GM23338 (cell line): Measurements from ENCODE around the gene ARAP1. TPM values are rescaled to one million over a fixed set of nuclear protein-coding genes. Genes with fewer than 3 reads are reported as not detected.

Experiments used
- ATAC-seq: fragments of 200-7000 bp; cut with Tn5 transposase; 3 replicates; pipeline ENCODE4 v1.9.1; 2020
- DNase-seq: peaks from one replicate; pipeline ENCODE4 v3.0.0-alpha.2; 2015; ENCODE audit warnings: low spot score
- H2AFZ ChIP-seq: fragments of 200-600 bp; sonication (generic); 2 replicates; pipeline ENCODE4 v1.8.0; 2016; ENCODE audit warnings: antibody characterized with exemption, mild to moderate bottlenecking, moderate library complexity
- H3F3A ChIP-seq: fragments of 200-600 bp; sonication (generic); replicated peaks from 2 replicates; pipeline ENCODE4 v1.8.0; 2017; ENCODE audit warnings: antibody characterized with exemption, mixed run types, low read depth
- H3K27ac ChIP-seq: fragments of 200-600 bp; sonication (generic); 2 replicates; pipeline ENCODE4 v1.6.1; 2016; ENCODE audit warnings: low read depth
- H3K27me3 ChIP-seq: fragments of 200-600 bp; sonication (generic); 2 replicates; pipeline ENCODE4 v1.8.0; 2016; ENCODE audit warnings: mild to moderate bottlenecking, mixed run types, moderate library complexity; ENCODE audit not compliant: insufficient read depth
- H3K36me3 ChIP-seq: fragments of 200-600 bp; sonication (generic); 2 replicates; pipeline ENCODE4 v1.8.0; 2016; ENCODE audit warnings: mild to moderate bottlenecking; ENCODE audit not compliant: insufficient read depth
- H3K4me1 ChIP-seq: fragments of 200-600 bp; sonication (generic); 2 replicates; pipeline ENCODE4 v1.8.0; 2016; ENCODE audit warnings: mild to moderate bottlenecking, moderate library complexity; ENCODE audit not compliant: insufficient read depth
- H3K4me2 ChIP-seq: fragments of 200-600 bp; sonication (generic); 2 replicates; pipeline ENCODE4 v1.7.1; 2017; ENCODE audit warnings: mixed run types
- H3K4me3 ChIP-seq: fragments of 200-600 bp; sonication (generic); 2 replicates; pipeline ENCODE4 v1.6.1; 2016; ENCODE audit warnings: mixed run types
- H3K79me2 ChIP-seq: fragments of 200-600 bp; sonication (generic); replicated peaks from 2 replicates; pipeline ENCODE4 v1.8.0; 2017; ENCODE audit warnings: mild to moderate bottlenecking; ENCODE audit not compliant: insufficient read depth
- H3K9me2 ChIP-seq: fragments of 200-600 bp; sonication (generic); 2 replicates; pipeline ENCODE4 v1.8.0; 2017; ENCODE audit not compliant: insufficient read depth
- H4K20me1 ChIP-seq: fragments of 200-600 bp; sonication (generic); replicated peaks from 2 replicates; pipeline ENCODE4 v1.8.0; 2017; ENCODE audit warnings: mild to moderate bottlenecking; ENCODE audit not compliant: insufficient read depth
- H3K27ac Mint-ChIP-seq: 2 replicates; pipeline ENCODE4 v1.8.0; 2020; ENCODE audit warnings: inconsistent platforms, mild to moderate bottlenecking, moderate library complexity, mixed read lengths
- H3K27me3 Mint-ChIP-seq: 3 replicates; pipeline ENCODE4 v1.8.0; 2022; ENCODE audit warnings: low read depth, mild to moderate bottlenecking, moderate library complexity, mixed read lengths, inconsistent platforms; ENCODE audit not compliant: insufficient read depth, poor library complexity
- H3K36me3 Mint-ChIP-seq: 3 replicates; pipeline ENCODE4 v1.8.0; 2021; ENCODE audit warnings: low read depth, mild to moderate bottlenecking, inconsistent platforms, moderate library complexity, mixed read lengths
- H3K4me1 Mint-ChIP-seq: 3 replicates; pipeline ENCODE4 v1.8.0; 2020; ENCODE audit warnings: mild to moderate bottlenecking, inconsistent platforms, mixed read lengths
- H3K4me3 Mint-ChIP-seq: 3 replicates; pipeline ENCODE4 v1.8.0; 2021; ENCODE audit warnings: moderate library complexity, mild to moderate bottlenecking, inconsistent platforms, mixed read lengths
- H3K9me3 Mint-ChIP-seq: 3 replicates; pipeline ENCODE4 v1.8.0; 2020; ENCODE audit warnings: moderate library complexity, mild to moderate bottlenecking, inconsistent platforms, mixed read lengths
- CREB1 ChIP-seq: fragments of 250-450 bp; sonication (Bioruptor Pico); IDR thresholded peaks from 2 replicates; pipeline ENCODE4 v1.5.0; 2020; ENCODE audit warnings: low read depth, mild to moderate bottlenecking, moderate library complexity
- CTCF ChIP-seq, 2 experiments: fragments of 200-600 bp in 1 of 2; sonication (generic) in 1 of 2; conservative IDR thresholded peaks; 2 replicates each; pipeline versions ENCODE4 v1.5.1 to v1.6.1; 2016 to 2017; ENCODE audit warnings: antibody characterized with exemption in 2 of 2, low read depth in 2 of 2, mild to moderate bottlenecking in 2 of 2, moderate library complexity in 1 of 2
- ETS1 ChIP-seq: IDR thresholded peaks from 2 replicates; pipeline ENCODE4 v1.6.1; 2016; ENCODE audit warnings: antibody characterized with exemption
- EZH2 ChIP-seq: fragments of 200-600 bp; sonication (generic); IDR thresholded peaks from one replicate; pipeline ENCODE4 v1.8.0; 2017; ENCODE audit warnings: antibody characterized with exemption, mild to moderate bottlenecking, low read depth; ENCODE audit not compliant: unreplicated experiment
- EZH2phosphoT487 ChIP-seq: fragments of 200-600 bp; sonication (generic); IDR thresholded peaks from one replicate; pipeline ENCODE4 v1.8.1; 2018; ENCODE audit warnings: antibody characterized with exemption; ENCODE audit not compliant: unreplicated experiment
- JUNB ChIP-seq: IDR thresholded peaks from one replicate; pipeline ENCODE4 v1.6.1; 2016; ENCODE audit warnings: antibody characterized with exemption; ENCODE audit not compliant: unreplicated experiment
- NANOG ChIP-seq: IDR thresholded peaks from 2 replicates; pipeline ENCODE4 v1.6.1; 2016; ENCODE audit warnings: antibody characterized with exemption, borderline replicate concordance
- POLR2AphosphoS5 ChIP-seq: IDR thresholded peaks from 2 replicates; pipeline ENCODE4 v1.6.1; 2016; ENCODE audit warnings: antibody characterized with exemption, low read depth
- REST ChIP-seq: IDR thresholded peaks from one replicate; pipeline ENCODE4 v1.6.1; 2018; ENCODE audit warnings: antibody characterized with exemption; ENCODE audit not compliant: unreplicated experiment
- STAT1 ChIP-seq: IDR thresholded peaks from one replicate; pipeline ENCODE4 v1.6.1; 2016; ENCODE audit warnings: antibody characterized with exemption; ENCODE audit not compliant: unreplicated experiment
- ZNF114 ChIP-seq: fragments of 250-450 bp; sonication (Bioruptor Pico); IDR thresholded peaks from 2 replicates; pipeline ENCODE4 v1.5.0; 2020; ENCODE audit warnings: mild to moderate bottlenecking, moderate library complexity
- polyA plus RNA-seq: library from polyadenylated mRNA; unstranded; fragments of >200 nt; fragmentation: Nextera tagmentation; extraction: Ambion mirVana; gene quantifications from 2 replicates; pipeline ENCODE4 v1.2.1, GENCODE V29; 2016
- total RNA-seq: library from RNA; depleted of rRNA; stranded (reverse); fragments of >200 nt; shearing (Covaris generic); gene quantifications from 2 replicates; pipeline ENCODE4 v1.2.3, GENCODE V29; 2014

ARAP1 gene
- total and polyA plus RNA-seq, 2 experiments from 2014 or later: 24.5 to 116 TPM

- no peak for TF ChIP-seq CTCF (conservative IDR thresholded peaks at IDR 0.05; ENCODE audit: low read depth in 2 of 2)
- TF ChIP-seq JUNB: no peak
- no peak for TF ChIP-seq CREB1
- TF ChIP-seq ETS1: no peak
- no peak for TF ChIP-seq ZNF114 (CRISPR knock-in tag)
Measured at GRCh38 chr11:72737336-72737735, 14.9 kb downstream of the ARAP1 start (continued).

- DNase-seq (no peak), ATAC-seq (no peak; the same call in 2 of the 3 replicates)
- peaks cover 14% of the 10 kb centered on the region for H3K36me3 Mint-ChIP-seq
- H3K27me3 Mint-ChIP-seq: peaks cover 9% of the 10 kb centered on the region
- Histone ChIP-seq H3K4me2 (0 out of 2 replicates have a peak overlapping the region, but pooled peaks have one; percentile 34), H3K36me3 (no peaks in the 10 kb centered on the region), H3F3A (no peaks in the 10 kb centered on the region), H3K9me2 (no peaks in the 10 kb centered on the region), H2AFZ (no peak overlapping the region), H3K4me1 (peaks cover 36% of the 10 kb centered on the region), H3K27me3 (no peaks in the 10 kb centered on the region), H3K4me3 (no peak overlapping the region), H3K27ac (peak overlapping the region; percentile 60), H4K20me1 (peaks cover 3% of the 10 kb centered on the region), H3K79me2 (peaks cover 75% of the 10 kb centered on the region)
- peaks cover 51% of the 10 kb centered on the region for H3K4me1 Mint-ChIP-seq
- H3K4me3 Mint-ChIP-seq: peak overlapping the region; percentile 0; the same call in 1 of the 3 replicates
- H3K27ac Mint-ChIP-seq: peak overlapping the region; percentile 32
- H3K9me3 Mint-ChIP-seq: no peaks in the 10 kb centered on the region
- TF ChIP-seq NANOG: no peak
- TF ChIP-seq EZH2: no peak
- TF ChIP-seq STAT1: no peak
- no peak for TF ChIP-seq CTCF (conservative IDR thresholded peaks at IDR 0.05; ENCODE audit: low read depth in 2 of 2)
- no peak for TF ChIP-seq EZH2phosphoT487
- TF ChIP-seq REST: no peak
- TF ChIP-seq POLR2AphosphoS5: no peak
- TF ChIP-seq CREB1: no peak
- no peak for TF ChIP-seq JUNB
- no peak for TF ChIP-seq ETS1
Measured at GRCh38 chr11:72736452-72737069, 15.6 kb downstream of the ARAP1 start.
